Mesothelial cell of epicardium (in vitro differentiated cells): Measurements from ENCODE around the gene ZBTB34. TPM values are rescaled to one million over a fixed set of nuclear protein-coding genes. Genes with fewer than 3 reads are reported as not detected.

Experiments used
- DNase-seq, 2 experiments: peaks; one replicate each; pipeline ENCODE4 v3.0.0; 2021; ENCODE audit warnings: low spot score in 2 of 2; ENCODE audit not compliant: unreplicated experiment in 2 of 2
- H3K27ac Mint-ChIP-seq: 2 replicates; pipeline ENCODE4 v1.8.0; 2021; ENCODE audit warnings: mixed read lengths
- H3K27me3 Mint-ChIP-seq: 2 replicates; pipeline ENCODE4 v1.8.0; 2021; ENCODE audit warnings: low read depth, mixed read lengths
- H3K36me3 Mint-ChIP-seq: 2 replicates; pipeline ENCODE4 v1.8.0; 2021; ENCODE audit warnings: mixed read lengths
- H3K4me1 Mint-ChIP-seq: 2 replicates; pipeline ENCODE4 v1.8.0; 2021; ENCODE audit warnings: mixed read lengths
- H3K4me3 Mint-ChIP-seq: 2 replicates; pipeline ENCODE4 v1.8.0; 2021; ENCODE audit warnings: mild to moderate bottlenecking, moderate library complexity, mixed read lengths
- H3K9me3 Mint-ChIP-seq: 2 replicates; pipeline ENCODE4 v1.8.0; 2021; ENCODE audit warnings: mixed read lengths
- total RNA-seq: library from RNA; stranded (reverse); gene quantifications from 3 replicates; pipeline ENCODE4 v1.2.1, GENCODE V29; 2021
- TF ChIP-seq, protein P1 (sequence below): fragments of 200-600 bp; sonication (generic); IDR thresholded peaks from one replicate; pipeline ENCODE4 v1.5.0; 2021; ENCODE audit warnings: antibody characterized with exemption; ENCODE audit not compliant: unreplicated experiment

ZBTB34 gene
- total RNA-seq, 1 donor from 2014 or later: 23.3 TPM

DNA sequence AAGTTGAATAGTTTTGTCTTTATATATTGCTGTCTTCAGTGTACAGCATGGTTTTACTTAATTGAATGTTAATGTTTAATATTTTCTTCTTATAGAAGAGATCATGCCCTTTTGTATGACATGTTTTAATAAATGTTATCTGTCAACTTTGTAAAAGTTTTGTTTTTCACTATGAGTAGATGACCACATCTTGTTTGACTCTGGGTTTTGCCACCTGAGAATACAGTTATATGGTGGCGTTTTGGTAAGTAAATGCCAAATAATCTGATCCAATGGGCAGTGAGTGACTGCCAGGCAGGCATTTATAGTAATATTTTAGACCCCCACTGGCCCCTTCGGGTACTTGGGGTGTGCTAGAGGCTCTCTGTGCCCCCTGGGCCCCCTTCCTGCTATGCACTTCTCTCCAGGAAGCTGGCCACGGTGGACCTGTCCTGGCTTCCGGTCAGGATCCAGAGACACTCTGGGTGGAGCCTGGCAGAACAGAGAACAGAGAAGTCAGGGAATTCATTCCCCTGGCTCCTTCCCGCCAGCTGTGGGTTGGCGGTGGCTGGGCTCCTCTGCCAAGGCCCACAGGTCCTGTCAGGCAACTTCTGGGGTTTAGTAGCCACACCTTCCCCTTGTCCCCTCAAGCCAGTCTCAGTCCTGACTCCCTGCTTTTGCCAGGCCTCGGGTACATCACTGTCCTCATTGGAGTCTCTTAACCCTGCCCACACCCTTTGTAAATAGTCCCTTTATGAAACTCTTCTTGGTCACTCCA lies 22.2 kb upstream of the ZBTB34 start:
- Mint-ChIP-seq H3K36me3 (peaks cover 27% of the 10 kb centered on the region), H3K27ac (peak overlapping the region; percentile 64), H3K4me1 (peaks cover 25% of the 10 kb centered on the region), H3K9me3 (no peaks in the 10 kb centered on the region), H3K4me3 (no peak overlapping the region), H3K27me3 (no peaks in the 10 kb centered on the region)
- TF ChIP-seq, protein P1, sequence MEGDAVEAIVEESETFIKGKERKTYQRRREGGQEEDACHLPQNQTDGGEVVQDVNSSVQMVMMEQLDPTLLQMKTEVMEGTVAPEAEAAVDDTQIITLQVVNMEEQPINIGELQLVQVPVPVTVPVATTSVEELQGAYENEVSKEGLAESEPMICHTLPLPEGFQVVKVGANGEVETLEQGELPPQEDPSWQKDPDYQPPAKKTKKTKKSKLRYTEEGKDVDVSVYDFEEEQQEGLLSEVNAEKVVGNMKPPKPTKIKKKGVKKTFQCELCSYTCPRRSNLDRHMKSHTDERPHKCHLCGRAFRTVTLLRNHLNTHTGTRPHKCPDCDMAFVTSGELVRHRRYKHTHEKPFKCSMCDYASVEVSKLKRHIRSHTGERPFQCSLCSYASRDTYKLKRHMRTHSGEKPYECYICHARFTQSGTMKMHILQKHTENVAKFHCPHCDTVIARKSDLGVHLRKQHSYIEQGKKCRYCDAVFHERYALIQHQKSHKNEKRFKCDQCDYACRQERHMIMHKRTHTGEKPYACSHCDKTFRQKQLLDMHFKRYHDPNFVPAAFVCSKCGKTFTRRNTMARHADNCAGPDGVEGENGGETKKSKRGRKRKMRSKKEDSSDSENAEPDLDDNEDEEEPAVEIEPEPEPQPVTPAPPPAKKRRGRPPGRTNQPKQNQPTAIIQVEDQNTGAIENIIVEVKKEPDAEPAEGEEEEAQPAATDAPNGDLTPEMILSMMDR: no peak
- DNase-seq: peak in 1 of 2 experiments; percentile 27

DNA sequence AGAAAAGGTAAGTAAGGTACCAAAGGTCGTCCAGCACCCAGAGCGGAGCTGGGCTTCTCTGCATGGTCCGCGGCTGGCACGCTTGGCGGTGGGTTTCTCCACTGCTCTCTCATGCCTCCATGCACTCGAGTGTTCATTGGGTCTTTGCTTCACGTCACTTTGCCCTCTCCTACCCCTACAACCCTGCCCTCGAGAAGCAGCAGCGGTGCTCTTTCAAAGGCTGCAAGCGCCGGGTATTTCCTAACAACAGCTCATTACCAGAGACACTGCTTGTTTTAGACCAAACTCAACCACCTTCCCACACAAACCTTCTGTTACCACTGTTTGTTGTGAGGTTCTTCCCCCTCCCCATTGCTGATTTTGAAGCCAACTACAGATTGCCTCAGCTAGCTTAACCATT lies 21.5 kb upstream of the ZBTB34 start:
- H3K4me1 Mint-ChIP-seq: peaks cover 32% of the 10 kb centered on the region
- H3K36me3 Mint-ChIP-seq: peaks cover 20% of the 10 kb centered on the region
- H3K27me3 Mint-ChIP-seq: no peaks in the 10 kb centered on the region
- peak overlapping the region; percentile 64 for H3K27ac Mint-ChIP-seq
- peak in 1 of 2 experiments; percentile 33 for DNase-seq
- H3K4me3 Mint-ChIP-seq: no peak overlapping the region
- TF ChIP-seq, protein P1: no peak
- H3K9me3 Mint-ChIP-seq: no peaks in the 10 kb centered on the region

DNA sequence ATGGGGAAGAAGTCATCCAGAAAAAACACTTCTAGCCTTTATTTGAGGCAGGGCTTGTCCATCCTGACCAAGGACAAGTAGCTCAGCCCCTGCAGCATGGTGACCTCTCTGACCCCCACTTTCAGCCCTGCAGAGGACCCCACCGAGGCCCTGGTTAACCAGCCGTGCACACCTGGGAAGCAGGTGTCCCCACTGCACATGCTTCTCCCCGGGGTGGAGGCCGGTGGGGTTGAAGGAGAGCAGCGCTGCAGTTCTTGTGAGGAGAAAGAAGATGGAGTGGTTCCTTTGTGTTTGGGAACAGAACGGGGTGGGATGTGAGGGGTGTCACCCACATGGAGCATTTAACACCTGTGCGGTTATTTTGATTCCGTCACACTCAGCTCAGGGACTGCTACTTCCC lies 21.1 kb upstream of the ZBTB34 start:
- peaks cover 16% of the 10 kb centered on the region for H3K36me3 Mint-ChIP-seq

DNA sequence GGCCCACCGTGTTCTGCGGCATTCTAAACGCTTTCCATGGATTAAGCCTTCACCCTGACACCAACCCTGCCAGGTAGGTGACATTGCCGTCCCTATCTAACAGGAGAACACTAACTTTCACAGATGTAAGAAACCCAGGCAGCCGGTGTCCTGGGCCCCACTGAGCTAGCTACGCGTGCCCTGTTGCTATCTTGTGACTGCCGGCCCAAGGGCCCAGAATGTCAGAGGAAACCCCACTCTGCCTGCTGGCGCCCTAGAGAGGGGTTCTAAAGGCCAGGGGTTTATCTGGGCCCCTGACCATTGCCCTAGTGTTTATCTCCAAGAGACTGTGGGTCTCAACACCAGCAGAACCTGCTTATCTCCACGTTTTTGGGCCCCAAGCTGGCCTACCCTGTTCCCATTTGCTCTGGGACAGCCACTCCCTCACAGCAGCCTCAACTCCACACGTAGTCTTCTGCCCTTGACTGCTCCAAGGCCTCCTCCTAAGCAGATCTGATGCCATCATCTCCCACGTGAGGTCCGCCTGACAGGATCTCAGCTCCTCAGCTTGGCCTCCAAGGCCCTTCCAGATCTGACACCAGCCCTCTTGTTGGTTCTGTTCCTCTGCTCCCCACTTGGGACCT lies 18.1 kb upstream of the ZBTB34 start:
- Mint-ChIP-seq H3K9me3 (no peaks in the 10 kb centered on the region), H3K27me3 (no peaks in the 10 kb centered on the region), H3K27ac (peak overlapping the region; percentile 43), H3K36me3 (peaks cover 3% of the 10 kb centered on the region), H3K4me3 (no peak overlapping the region), H3K4me1 (peaks cover 34% of the 10 kb centered on the region)
- DNase-seq: peak in 1 of 2 experiments; percentile 19
- TF ChIP-seq, protein P1: no peak

More for the DNA sequence above, 21.1 kb upstream of the ZBTB34 start:
- peak in 1 of 2 experiments; percentile 21 for DNase-seq
- Mint-ChIP-seq H3K4me3 (no peak overlapping the region), H3K27ac (peak overlapping the region; percentile 64), H3K4me1 (peaks cover 34% of the 10 kb centered on the region), H3K27me3 (no peaks in the 10 kb centered on the region), H3K9me3 (no peaks in the 10 kb centered on the region)
- TF ChIP-seq, protein P1: no peak

DNA sequence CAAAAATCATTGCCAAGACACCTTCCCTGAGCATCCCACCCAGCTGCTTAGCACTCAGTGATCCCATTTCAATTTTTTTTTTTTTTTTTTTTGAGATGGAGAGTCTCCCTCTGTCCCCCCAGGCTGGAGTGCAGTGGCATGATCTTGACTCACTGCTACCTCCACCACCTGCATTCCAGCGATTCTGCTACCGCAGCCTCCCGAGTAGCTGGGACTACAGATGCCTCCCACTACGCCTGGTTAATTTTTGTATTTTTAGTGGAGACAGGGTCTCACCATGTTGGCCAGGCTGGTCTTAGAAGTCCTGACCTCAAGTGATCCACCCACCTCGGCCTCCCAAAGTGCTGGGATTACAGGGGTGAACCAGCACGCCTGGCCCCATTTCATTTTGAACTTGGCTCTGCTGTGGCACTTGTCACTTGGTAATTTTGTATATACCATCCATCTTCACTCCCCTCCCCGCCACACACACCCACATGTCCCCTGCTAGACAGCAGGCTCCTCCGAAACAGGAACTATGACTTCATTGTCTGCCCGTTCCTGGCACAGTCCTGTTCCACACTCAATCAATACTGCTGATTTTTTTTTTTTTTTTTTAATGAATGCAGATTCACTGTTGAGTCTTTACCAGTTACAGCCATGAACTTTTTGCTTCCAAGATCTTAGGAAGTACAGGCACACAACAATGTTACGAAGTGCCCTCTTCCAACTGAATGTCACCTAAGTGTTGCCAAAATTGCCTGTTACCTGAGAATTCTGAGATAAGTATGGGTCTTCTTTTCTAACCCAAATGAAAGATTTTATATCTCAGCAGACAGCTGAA lies 17.3 kb upstream of the ZBTB34 start:
- H3K36me3 Mint-ChIP-seq: no peaks in the 10 kb centered on the region
- peaks cover 34% of the 10 kb centered on the region for H3K4me1 Mint-ChIP-seq
- H3K27ac Mint-ChIP-seq: peak overlapping the region; percentile 89
- TF ChIP-seq, protein P1: no peak
- no peaks in the 10 kb centered on the region for H3K27me3 Mint-ChIP-seq
- peak in 1 of 2 experiments; percentile 34 for DNase-seq
- no peaks in the 10 kb centered on the region for H3K9me3 Mint-ChIP-seq
- no peak overlapping the region for H3K4me3 Mint-ChIP-seq
